Psoas muscle (tissue), 8 donors: ENCODE measurements around the gene AGAP2. TPM values are rescaled to one million over a fixed set of nuclear protein-coding genes. Genes with fewer than 3 reads are reported as not detected.

ENCODE experiments used
- ATAC-seq, 4 donors: fragments of 200-7000 bp; cut with Tn5 transposase; one replicate each; pipeline ENCODE4 v1.9.1; 2020; ENCODE audit warnings: moderate library complexity in 3 of 4, mild to moderate bottlenecking in 2 of 4
- DNase-seq, 2 donors: peaks; one replicate each; pipeline ENCODE4 v3.0.0-alpha.2; 2020
- H3K27ac ChIP-seq: fragments of 200-600 bp; one replicate; pipeline ENCODE4 v1.8.0; 2022
- H3K27me3 ChIP-seq, 3 donors: fragments of 200-600 bp in 1 of 3; one replicate each; pipeline versions ENCODE4 v1.6.1 to v1.8.0; 2013 to 2022; ENCODE audit warnings: low read length in 2 of 3, mild to moderate bottlenecking in 2 of 3, moderate library complexity in 1 of 3; ENCODE audit not compliant: insufficient read depth in 3 of 3
- H3K36me3 ChIP-seq, 2 donors: fragments of 200-600 bp in 1 of 2; one replicate each; pipeline versions ENCODE4 v1.6.1 to v1.8.0; 2013 to 2022; ENCODE audit warnings: low read depth in 1 of 2, mild to moderate bottlenecking in 1 of 2, moderate library complexity in 1 of 2; ENCODE audit not compliant: insufficient read depth in 1 of 2
- H3K4me1 ChIP-seq: fragments of 200-600 bp; one replicate; pipeline ENCODE4 v1.8.0; 2022
- H3K4me3 ChIP-seq: fragments of 200-600 bp; one replicate; pipeline ENCODE4 v1.8.0; 2022; ENCODE audit warnings: mild to moderate bottlenecking
- H3K9me3 ChIP-seq: fragments of 200-600 bp; one replicate; pipeline ENCODE4 v1.8.0; 2022
- CTCF ChIP-seq: fragments of 200-600 bp; IDR thresholded peaks from one replicate; pipeline ENCODE4 v1.8.0; 2022; ENCODE audit warnings: antibody characterized with exemption
- WGBS, 3 donors: extraction: QIAGEN DNeasy Blood & Tissue Kit; methylation state at CpG; one replicate each; pipeline versions ENCODE4 v1.1.6 to v1.1.7; 2013; 5-methylcytosine and 5-hydroxymethylcytosine counted together
- intact Hi-C, 2 donors: fragments of 100-400 bp; cut with DNase I; formaldehyde crosslinking; loops; one replicate each; pipeline versions ENCODE4 v1.11.0 to v1.14.2; 2022
- polyA plus RNA-seq, 3 donors: library from polyadenylated mRNA; stranded (reverse); fragments of 200-250 nt; gene quantifications; one replicate each; pipeline ENCODE4 v1.2.3, GENCODE V29; 2013
- total RNA-seq, 4 donors: library from RNA; stranded (reverse); fragmentation: NEBNext Ultra II Directional in 2 of 4; extraction: Animal tissue kit (Norgen Biotek cat#: 25700) in 2 of 4; gene quantifications; one replicate each; pipeline versions ENCODE4 v1.2.1 to v1.2.4, GENCODE V29; 2021 to 2023
- donor health status: healthy with polysubstance abuse.
- donor health status: DM: no; HTN: no; CAD: no; lungs with moderate emphysema.
- donor health status: Bipolar disorder and iron deficiency.
- donor health status: healthy.
- donor health status: DM: yes; HTN: yes; CAD: no.
- donor health status: DM: no; HTN: no; CAD: no.
- donor health status: DM: no; HTN: no; CAD: no.
- donor health status: DM: yes; HTN: yes; CAD: no.

AGAP2 gene
- total and polyA plus RNA-seq, 7 donors: 2.5 to 9.6 (median 3.9) TPM

- no peak overlapping the region for H3K4me3 ChIP-seq
- no peaks in the 10 kb centered on the region for H3K4me1 ChIP-seq
- ATAC-seq (no peak), DNase-seq (no peak)
- TF ChIP-seq CTCF: no peak
- peaks cover 0 to 12% (median 5%) of the 10 kb centered on the region in 3 donors for H3K27me3 ChIP-seq
- H3K27ac ChIP-seq: no peak overlapping the region
- H3K9me3 ChIP-seq: no peaks in the 10 kb centered on the region
- intact Hi-C loops: no loop called here
- peaks cover 0 to 59% of the 10 kb centered on the region in 2 donors for H3K36me3 ChIP-seq
- 78 to 82% (median 79%) methylated on average over 11 of the region's 11 CpGs for WGBS, 3 donors
Observed at GRCh38 chr12:57720606-57721595, 17.6 kb downstream of the AGAP2 start.

- H3K4me1 ChIP-seq: no peaks in the 10 kb centered on the region
- H3K27me3 ChIP-seq: peaks cover 0 to 9% (median 5%) of the 10 kb centered on the region in 3 donors
- H3K27ac ChIP-seq: no peak overlapping the region
- 90 to 91% (median 90%) methylated on average over 20 of the region's 20 CpGs for WGBS, 3 donors
- ATAC-seq: no peak
- H3K36me3 ChIP-seq: peaks cover 0 to 68% of the 10 kb centered on the region in 2 donors
- TF ChIP-seq CTCF: no peak
- DNase-seq: no peak
- intact Hi-C loops: no loop called here
- H3K4me3 ChIP-seq: no peak overlapping the region
- H3K9me3 ChIP-seq: no peaks in the 10 kb centered on the region
Observed at GRCh38 chr12:57719777-57720605, 18.6 kb downstream of the AGAP2 start.

GRCh38 chr12:57718641-57719528 is 19.7 kb downstream of the AGAP2 start:
- ATAC-seq (no peak), DNase-seq (no peak)
- Histone ChIP-seq H3K27me3 (peaks cover 0 to 1% (median 0%) of the 10 kb centered on the region in 3 donors), H3K36me3 (peaks cover 0 to 77% of the 10 kb centered on the region in 2 donors), H3K9me3 (no peaks in the 10 kb centered on the region), H3K4me3 (no peak overlapping the region), H3K27ac (no peak overlapping the region), H3K4me1 (no peaks in the 10 kb centered on the region)
- intact Hi-C loops: no loop called here
- WGBS, 3 donors: 94 to 98% (median 95%) methylated on average over 15 of the region's 15 CpGs
- no peak for TF ChIP-seq CTCF

GRCh38 chr12:57717846-57718640 is 20.5 kb downstream of the AGAP2 start:
- no peak overlapping the region for H3K27ac ChIP-seq
- DNase-seq (no peak), ATAC-seq (no peak)
- H3K4me3 ChIP-seq: no peak overlapping the region
- no peaks in the 10 kb centered on the region for H3K4me1 ChIP-seq
- intact Hi-C loops: no loop called here
- no peaks in the 10 kb centered on the region for H3K9me3 ChIP-seq
- 93 to 94% (median 94%) methylated on average over 22 of the region's 22 CpGs for whole genome bisulfite sequencing, 3 donors
- peaks cover 0 to 78% of the 10 kb centered on the region in 2 donors for H3K36me3 ChIP-seq
- no peak for TF ChIP-seq CTCF
- no peaks in the 10 kb centered on the region for H3K27me3 ChIP-seq
